Activated naive CD4-positive, alpha-beta T cell treated with anti-CD3 and anti-CD28 coated beads, Interleukin-2, amount 50 U/mL, for 72 hours (primary cell): ENCODE measurements around the gene OGFR. TPM values are rescaled to one million over a fixed set of nuclear protein-coding genes. Genes with fewer than 3 reads are reported as not detected.
A peak's percentile ranks its signal among the peaks of the same experiment; 100 is the strongest.

Experiments used
- ATAC-seq, 2 donors: fragments of 150-1000 bp; cut with Tn5 transposase; 2 replicates each; pipeline ENCODE4 v1.10.0; 2021; ENCODE audit warnings: mild to moderate bottlenecking in 2 of 2, moderate library complexity in 2 of 2
- DNase-seq, 2 donors: peaks; one replicate each; pipeline ENCODE4 v3.0.0; 2021 to 2022; ENCODE audit warnings: low spot score in 2 of 2
- H3K27ac Mint-ChIP-seq, 2 donors: one replicate each; pipeline ENCODE4 v1.8.0; 2022; ENCODE audit warnings: mild to moderate bottlenecking in 2 of 2, mixed read lengths in 2 of 2
- H3K36me3 Mint-ChIP-seq, 2 donors: one replicate each; pipeline ENCODE4 v1.8.0; 2022; ENCODE audit warnings: mixed read lengths in 2 of 2
- H3K9me3 Mint-ChIP-seq, 2 donors: one replicate each; pipeline ENCODE4 v1.8.0; 2022; ENCODE audit warnings: mixed read lengths in 2 of 2
- total RNA-seq, 2 donors: library from RNA; stranded (reverse); gene quantifications; one replicate each; pipeline ENCODE4 v1.2.3, GENCODE V29; 2022

The OGFR gene
- total RNA-seq, 2 donors from 2014 or later, result 32.9 to 51.6 TPM

DNA sequence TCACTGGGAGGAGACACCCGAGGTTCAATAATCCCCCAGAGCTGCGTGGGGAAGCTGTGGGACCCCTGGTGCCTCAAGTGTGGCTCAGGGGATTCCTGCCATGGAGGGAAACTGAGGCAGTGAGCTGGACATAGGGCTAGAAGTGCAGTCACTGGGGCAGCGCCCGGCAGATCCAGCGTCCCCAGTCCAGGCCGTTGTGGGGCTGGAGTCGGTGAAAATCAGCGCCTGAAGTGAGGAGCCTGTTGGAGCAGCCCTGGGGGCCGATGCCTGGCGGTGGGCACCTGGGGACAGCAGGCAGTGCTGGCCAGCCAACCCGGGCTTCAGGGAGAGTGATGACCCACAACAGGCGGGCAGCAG is 10.1 kb downstream of the OGFR start:
- H3K27ac Mint-ChIP-seq, result peak overlapping the region in 1 of 2 donors; percentile 9
- H3K36me3 Mint-ChIP-seq, result no peaks in the 10 kb centered on the region
- DNase-seq (no peak), ATAC-seq (no peak)
- no peaks in the 10 kb centered on the region for H3K9me3 Mint-ChIP-seq

DNA sequence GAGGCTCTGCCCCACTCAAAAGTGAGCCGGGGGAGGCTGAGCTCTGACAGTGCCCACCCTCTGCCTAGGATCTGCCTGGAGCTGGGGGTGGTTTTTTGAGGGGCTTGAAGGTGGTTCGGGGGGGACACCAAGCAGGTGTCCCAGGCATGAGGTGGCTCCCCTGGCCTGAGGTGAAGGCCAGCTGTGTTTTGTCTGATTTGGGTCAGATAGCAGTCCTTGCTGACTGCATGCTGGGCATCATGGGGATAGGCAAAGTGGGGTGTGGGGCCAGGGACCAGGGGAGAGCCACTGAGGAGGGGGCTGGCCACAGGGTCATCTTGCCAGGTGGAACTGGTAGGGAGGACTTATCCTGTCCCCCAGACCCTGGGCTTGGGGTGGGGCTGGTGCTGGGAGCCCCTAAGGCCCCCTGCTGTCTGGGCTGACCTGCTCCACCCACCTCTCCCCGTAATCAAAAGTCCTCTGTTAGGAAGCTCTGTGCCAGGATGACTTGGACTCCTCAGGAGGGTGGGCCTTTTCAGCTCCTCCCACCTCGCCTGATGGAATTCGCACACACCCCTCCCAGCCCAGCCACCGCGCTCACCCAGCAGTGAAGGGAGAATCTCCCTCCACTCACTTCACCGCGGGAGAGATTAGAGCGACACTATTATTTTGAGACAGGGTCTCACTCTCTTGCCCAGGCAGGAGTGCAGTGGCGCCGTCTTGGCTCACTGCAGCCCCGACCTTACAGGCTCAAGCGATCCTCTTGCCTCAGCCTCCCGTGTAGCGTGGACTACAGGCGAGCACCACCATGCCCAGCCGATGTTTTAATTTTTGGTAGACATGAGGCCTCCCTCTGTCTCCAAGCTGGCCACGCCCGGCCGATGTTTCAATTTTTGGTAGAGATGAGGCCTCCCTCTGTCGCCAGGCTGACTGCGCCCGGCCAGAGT is 10.7 kb downstream of the OGFR start:
- Mint-ChIP-seq H3K36me3 (no peaks in the 10 kb centered on the region), H3K9me3 (no peaks in the 10 kb centered on the region), H3K27ac (no peak overlapping the region)
- ATAC-seq, result peak in 1 of 2 donors; percentile 22
- no peak for DNase-seq

DNA sequence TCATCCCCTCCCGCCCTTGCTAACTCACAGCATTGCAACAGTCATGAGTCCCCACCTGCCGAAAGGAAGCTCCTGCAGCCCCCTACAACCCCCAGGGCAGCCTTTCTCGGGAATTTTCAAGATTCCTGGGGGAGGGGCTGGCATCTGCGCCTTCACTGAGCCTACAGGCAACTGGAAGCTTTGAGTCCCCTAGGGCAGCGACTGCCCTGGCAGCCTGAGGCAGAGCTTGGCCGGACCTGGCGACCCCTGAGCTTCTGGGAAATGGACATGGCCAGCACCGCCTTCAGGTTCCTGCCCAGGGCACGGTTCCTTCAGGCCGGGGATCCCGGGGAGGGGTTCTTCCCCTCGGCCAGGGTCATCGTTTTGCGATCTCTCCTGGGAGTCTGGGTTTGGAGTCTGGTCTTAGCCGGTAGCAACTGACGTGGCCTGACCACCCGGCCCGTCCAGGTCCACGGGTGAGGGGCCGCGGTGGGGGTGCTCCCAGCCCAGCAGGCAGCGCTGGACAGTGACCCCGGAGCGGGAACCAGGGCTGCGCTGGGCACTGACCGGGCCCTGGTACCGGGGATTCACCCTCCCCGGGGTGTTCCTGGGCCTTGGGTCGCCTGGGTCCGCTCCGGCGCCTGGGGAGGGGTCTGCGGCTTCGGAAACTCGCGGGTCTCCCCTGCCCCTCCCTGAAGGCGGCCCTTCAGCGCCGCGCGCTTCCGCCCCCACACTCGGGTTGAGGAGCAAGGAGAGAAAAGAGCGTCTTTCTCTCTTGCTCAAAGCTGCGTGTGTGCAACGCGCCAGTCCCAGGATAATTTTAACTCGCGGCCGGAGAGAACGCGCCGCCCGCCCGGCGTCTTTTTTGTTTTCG is 11.6 kb downstream of the OGFR start:
- ATAC-seq (peak in 1 of 2 donors; percentile 25), DNase-seq (no peak)
- Mint-ChIP-seq H3K36me3 (no peaks in the 10 kb centered on the region), H3K9me3 (no peaks in the 10 kb centered on the region), H3K27ac (no peak overlapping the region)

- peak in 1 of 2 donors; percentile 37 for ATAC-seq
- no peak for DNase-seq
- no peak within 1 kb of the TSS for H3K27ac Mint-ChIP-seq
These were observed 12.5 kb downstream of the OGFR start, which contains the start of gene COL9A3 for GRCh38 chr20:62816884-62817873. COL9A3 (plus strand) TSS chr20:62817050; CDS start chr20:62817065, 15 bp downstream.

DNA sequence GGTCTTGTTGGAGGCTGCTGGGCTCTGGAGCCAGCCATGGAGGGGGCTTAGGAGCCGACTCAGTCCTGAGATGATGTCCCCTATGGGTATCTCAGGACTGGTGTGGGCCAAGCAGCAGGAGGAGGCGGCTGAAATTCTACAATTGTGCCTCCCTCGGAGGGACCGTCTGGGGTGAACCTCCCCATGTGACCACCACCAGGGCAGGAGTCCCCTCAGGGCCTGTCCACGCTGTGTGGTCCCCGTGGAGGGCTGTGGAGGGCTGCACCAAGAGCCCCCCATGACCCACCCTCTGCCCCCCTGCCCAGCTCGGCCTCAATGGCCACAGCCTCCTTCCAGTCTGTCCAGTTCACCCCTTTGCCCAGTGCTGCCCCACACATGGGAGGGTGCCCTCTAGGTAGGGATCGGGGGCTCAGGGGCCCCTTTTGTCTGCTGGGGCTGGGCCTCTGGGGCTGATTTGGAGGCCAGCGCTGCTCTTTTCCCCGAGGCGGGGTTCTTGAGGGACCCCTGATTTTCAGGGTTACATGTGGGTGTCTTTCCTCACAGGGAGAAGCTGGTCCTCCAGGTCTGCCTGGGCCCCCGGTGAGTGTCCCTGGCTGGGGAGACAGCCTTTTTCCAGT is 13.4 kb downstream of the OGFR start:
- Mint-ChIP-seq H3K27ac (no peak overlapping the region), H3K9me3 (no peaks in the 10 kb centered on the region), H3K36me3 (no peaks in the 10 kb centered on the region)
- DNase-seq, result no peak
- no peak for ATAC-seq

More at GRCh38 chr20:62816884-62817873, 12.5 kb downstream of the OGFR start, which contains the start of gene COL9A3:
- Mint-ChIP-seq H3K36me3 (no peaks in the 10 kb centered on the region), H3K9me3 (no peaks in the 10 kb centered on the region)

DNA sequence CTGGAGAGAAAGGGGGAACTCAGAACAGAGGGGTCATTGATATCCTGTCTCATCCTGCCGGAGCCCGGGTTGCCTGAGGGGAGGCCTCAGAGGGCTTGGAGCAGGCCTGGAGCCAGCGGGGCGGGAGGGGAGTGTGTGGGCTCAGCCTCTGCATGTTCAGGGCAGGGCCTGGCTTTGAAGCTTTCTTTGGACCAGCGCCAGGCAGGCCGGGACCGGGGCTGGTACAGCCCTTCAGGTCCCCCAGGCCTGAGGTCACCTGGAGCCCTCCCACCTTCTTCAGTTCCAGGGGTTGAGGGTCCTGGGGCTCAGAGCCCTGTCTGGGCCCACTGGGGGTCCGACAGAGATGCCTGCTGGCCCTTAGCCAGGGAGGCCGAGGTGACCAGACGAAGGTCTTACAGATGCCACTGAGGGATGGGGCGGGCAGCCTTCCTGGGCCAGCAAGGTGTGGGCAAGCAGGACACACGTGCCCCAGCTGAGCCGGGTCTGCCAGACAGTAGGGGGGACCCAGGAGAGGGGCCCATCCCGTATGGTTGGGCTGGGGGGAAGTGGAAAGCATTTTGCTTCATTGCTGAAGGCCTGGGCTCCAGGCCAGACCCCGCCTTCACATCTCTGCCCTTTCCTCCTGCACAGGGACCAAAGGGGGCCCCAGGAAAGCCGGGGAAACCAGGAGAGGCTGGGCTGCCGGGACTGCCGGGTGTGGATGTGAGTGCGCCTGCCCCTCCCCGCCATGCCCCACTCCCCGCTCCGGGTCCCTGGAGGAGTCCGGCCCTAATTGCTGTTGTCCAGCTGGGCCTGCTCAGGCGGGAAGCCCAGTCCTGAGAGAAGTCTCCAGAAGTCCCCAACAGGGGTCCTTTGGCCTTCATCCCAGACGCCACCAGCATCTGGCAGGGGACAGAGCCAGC is 14.2 kb downstream of the OGFR start:
- H3K36me3 Mint-ChIP-seq, result no peaks in the 10 kb centered on the region

GRCh38 chr20:62819494-62820174 is 15.0 kb downstream of the OGFR start:
- H3K9me3 Mint-ChIP-seq, result no peaks in the 10 kb centered on the region
- H3K36me3 Mint-ChIP-seq, result no peaks in the 10 kb centered on the region
- no peak overlapping the region for H3K27ac Mint-ChIP-seq
- no peak for ATAC-seq
- DNase-seq, result no peak

More for the DNA sequence above, 14.2 kb downstream of the OGFR start:
- no peaks in the 10 kb centered on the region for H3K9me3 Mint-ChIP-seq
- no peak for ATAC-seq
- DNase-seq, result no peak
- H3K27ac Mint-ChIP-seq, result no peak overlapping the region

DNA sequence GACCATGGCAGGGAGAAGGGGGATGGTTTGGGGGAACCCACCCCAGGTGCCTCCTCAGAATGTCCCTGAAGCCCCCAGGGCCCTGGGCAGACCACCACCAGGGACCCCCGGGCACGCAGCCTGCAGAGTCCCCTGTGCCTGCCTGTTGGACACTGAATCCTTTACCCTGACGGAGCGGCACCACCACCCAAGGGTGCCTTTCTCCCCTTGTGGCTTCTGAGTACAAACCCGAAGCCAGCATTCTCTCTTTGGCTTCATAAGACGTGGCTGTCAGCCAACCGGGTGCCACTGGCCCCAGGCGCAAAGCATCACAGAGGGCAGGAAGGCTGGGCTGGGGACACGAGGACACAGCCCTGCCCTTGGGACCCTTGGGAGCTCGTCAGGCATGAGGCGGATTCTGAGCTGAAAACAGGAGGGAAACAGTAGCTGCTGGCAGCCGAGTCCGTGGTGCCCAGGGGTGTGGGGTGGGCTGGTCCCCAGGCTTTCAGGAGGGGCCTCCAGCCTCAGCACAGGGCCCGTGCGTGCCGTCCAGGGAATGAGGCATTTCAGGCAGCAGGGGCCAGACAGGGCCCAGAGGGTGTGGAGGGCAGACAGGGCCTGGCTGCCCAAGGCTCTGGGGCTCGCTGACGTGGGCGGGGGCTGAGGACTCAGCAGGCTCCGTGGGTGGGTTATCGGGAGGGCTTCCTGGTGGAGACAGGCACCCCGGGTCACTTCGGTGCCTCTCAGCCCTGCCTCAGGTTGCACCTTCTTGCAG is 15.8 kb downstream of the OGFR start:
- DNase-seq, result no peak
- no peak overlapping the region for H3K27ac Mint-ChIP-seq
- H3K9me3 Mint-ChIP-seq, result no peaks in the 10 kb centered on the region
- no peaks in the 10 kb centered on the region for H3K36me3 Mint-ChIP-seq
- ATAC-seq, result no peak

DNA sequence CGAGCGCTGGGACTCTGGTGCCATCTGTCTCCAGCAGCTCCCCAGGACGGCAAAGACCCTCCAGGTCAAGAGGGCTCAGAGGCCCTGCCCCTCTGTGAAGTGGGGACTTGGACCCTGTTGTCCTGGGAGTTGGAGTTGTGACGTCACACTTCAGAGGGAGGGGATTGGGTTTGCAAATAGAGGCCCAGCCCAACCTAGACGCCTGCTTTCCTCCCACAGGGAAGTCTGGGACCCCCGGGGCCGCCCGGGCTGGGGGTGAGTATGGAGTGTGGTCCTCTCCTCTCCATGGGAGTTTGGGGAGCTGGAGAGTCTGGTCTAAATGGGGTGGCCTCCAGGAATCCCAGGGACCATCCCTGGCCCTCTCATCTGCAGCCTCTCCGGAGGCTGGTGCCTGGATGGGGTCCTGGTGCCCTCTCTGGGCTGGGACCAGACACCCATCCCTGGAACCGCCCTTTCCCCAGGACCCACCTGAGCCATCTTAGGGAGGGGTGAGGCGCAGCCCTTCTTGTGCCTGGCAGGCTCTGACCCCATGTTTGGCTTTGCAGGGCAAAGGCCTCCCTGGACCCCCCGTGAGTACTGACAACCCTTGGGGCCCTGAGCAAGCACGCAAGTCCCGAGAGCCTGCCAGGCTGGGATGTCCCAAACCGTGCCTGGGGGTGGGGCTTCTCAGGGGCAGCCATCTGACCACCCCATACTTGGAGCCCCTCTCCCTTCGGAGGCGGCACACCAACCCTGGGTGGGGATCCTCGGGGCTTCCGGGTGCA is 16.5 kb downstream of the OGFR start:
- no peak overlapping the region for H3K27ac Mint-ChIP-seq
- no peaks in the 10 kb centered on the region for H3K36me3 Mint-ChIP-seq
- H3K9me3 Mint-ChIP-seq, result no peaks in the 10 kb centered on the region
- DNase-seq, result no peak
- ATAC-seq, result no peak

GRCh38 chr20:62821726-62822210 is 17.1 kb downstream of the OGFR start:
- H3K27ac Mint-ChIP-seq, result no peak overlapping the region
- no peak for ATAC-seq
- H3K9me3 Mint-ChIP-seq, result no peaks in the 10 kb centered on the region
- DNase-seq, result no peak
- no peaks in the 10 kb centered on the region for H3K36me3 Mint-ChIP-seq

- H3K9me3 Mint-ChIP-seq, result no peaks in the 10 kb centered on the region
- H3K27ac Mint-ChIP-seq, result no peak overlapping the region
- ATAC-seq (no peak), DNase-seq (no peak)
- no peaks in the 10 kb centered on the region for H3K36me3 Mint-ChIP-seq
These were observed 17.7 kb downstream of the OGFR start for GRCh38 chr20:62822239-62822787.

DNA sequence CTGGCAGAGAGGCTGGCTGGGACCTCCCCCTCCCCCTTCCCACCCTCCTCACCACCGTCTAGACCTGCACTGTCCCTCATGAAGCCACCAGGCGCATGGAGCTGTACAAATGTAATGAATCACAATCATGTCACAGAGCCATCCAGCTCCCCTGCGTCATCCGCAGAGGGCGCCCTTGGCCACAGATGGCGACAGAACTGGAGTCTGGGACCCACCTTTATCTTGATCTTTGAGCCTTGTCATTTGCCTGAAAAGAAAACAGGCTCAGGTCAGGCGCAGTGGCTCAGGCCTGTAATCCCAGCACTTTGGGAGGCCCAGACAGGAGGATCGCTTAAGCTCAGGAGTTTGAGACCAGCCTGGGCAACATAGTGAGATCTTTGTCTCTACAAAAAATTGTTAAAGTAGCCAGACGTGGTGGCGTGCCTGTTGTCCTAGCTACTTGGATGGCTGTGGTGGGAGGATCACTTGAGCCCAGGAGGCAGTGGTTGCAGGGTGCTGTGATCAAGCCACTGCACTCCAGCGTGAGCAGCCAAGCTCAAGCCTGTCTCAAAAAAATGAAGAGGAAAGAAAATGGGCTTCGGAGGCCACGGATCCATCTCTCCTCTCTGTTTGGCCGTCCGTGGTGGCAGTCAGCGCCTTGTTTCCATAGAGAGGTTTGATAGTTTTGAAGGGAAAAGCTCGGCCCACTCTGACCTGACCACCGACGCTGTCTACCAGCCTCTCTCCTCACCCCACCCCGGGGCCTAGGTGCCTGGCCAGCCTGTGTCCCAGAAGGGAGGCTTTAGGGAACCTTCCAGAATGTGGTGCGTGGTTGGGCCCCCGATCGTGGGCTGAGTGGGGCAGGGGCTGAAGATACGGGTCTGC is 18.4 kb downstream of the OGFR start:
- ATAC-seq, result peak; percentile 69 to 79

More for the DNA sequence above, 18.4 kb downstream of the OGFR start:
- peak in 1 of 2 donors; percentile 68 for DNase-seq
- Mint-ChIP-seq H3K9me3 (no peaks in the 10 kb centered on the region), H3K36me3 (no peaks in the 10 kb centered on the region), H3K27ac (no peak overlapping the region)
